Endodermal cell (in vitro differentiated cells): Measurements from ENCODE around the gene ARHGEF10L. TPM values are rescaled to one million over a fixed set of nuclear protein-coding genes. Genes with fewer than 3 reads are reported as not detected.

Source experiments
- DNase-seq: peaks from one replicate; pipeline ENCODE4 v3.0.0-alpha.2; 2017
- H3K27ac ChIP-seq: 2 replicates; pipeline ENCODE4 v1.5.1; 2013; ENCODE audit warnings: mild to moderate bottlenecking, low read depth, low read length, moderate library complexity
- H3K27me3 ChIP-seq: 2 replicates; pipeline ENCODE4 v1.6.1; 2013; ENCODE audit warnings: mild to moderate bottlenecking, low read length, moderate library complexity; ENCODE audit not compliant: insufficient read depth, control insufficient read depth, poor library complexity, severe bottlenecking
- H3K36me3 ChIP-seq: 2 replicates; pipeline ENCODE4 v1.7.0; 2013; ENCODE audit warnings: mild to moderate bottlenecking, low read length, moderate library complexity; ENCODE audit not compliant: control insufficient read depth, insufficient read depth
- H3K4me1 ChIP-seq: one replicate; pipeline ENCODE4 v1.7.0; 2013; ENCODE audit warnings: low read length; ENCODE audit not compliant: control insufficient read depth, insufficient read depth
- H3K4me3 ChIP-seq: 2 replicates; pipeline ENCODE4 v1.5.1; 2013; ENCODE audit warnings: mild to moderate bottlenecking, low read length, moderate library complexity
- H3K9ac ChIP-seq: 2 replicates; pipeline ENCODE4 v1.6.1; 2013; ENCODE audit warnings: mild to moderate bottlenecking, low read length, moderate library complexity; ENCODE audit not compliant: poor library complexity, severe bottlenecking; ENCODE audit errors: extremely low read depth
- H3K9me3 ChIP-seq: 2 replicates; pipeline ENCODE4 v1.6.1; 2013; ENCODE audit warnings: mild to moderate bottlenecking, low read length, moderate library complexity; ENCODE audit not compliant: control insufficient read depth
- H3K27ac Mint-ChIP-seq: 2 replicates; pipeline ENCODE4 v1.8.0; 2020; ENCODE audit warnings: mixed read lengths
- H3K27me3 Mint-ChIP-seq: 2 replicates; pipeline ENCODE4 v1.8.0; 2021; ENCODE audit warnings: mild to moderate bottlenecking, mixed read lengths; ENCODE audit not compliant: insufficient read depth
- H3K36me3 Mint-ChIP-seq: 2 replicates; pipeline ENCODE4 v1.8.0; 2020; ENCODE audit warnings: low read depth, mixed read lengths
- H3K4me1 Mint-ChIP-seq: 2 replicates; pipeline ENCODE4 v1.8.0; 2020; ENCODE audit warnings: mixed read lengths
- H3K4me3 Mint-ChIP-seq: 2 replicates; pipeline ENCODE4 v1.8.0; 2020; ENCODE audit warnings: mild to moderate bottlenecking, moderate library complexity, mixed read lengths
- H3K9me3 Mint-ChIP-seq: 2 replicates; pipeline ENCODE4 v1.8.0; 2020; ENCODE audit warnings: mild to moderate bottlenecking, mixed read lengths
- WGBS, 2 experiments: methylation state at CpG; one replicate each; pipeline versions ENCODE4 v1.1.5 to v1.1.7; 2013; ENCODE audit warnings: missing lambda C conversion rate in 2 of 2, mixed read lengths in 1 of 2; ENCODE audit not compliant: insufficient coverage in 1 of 2, insufficient read length in 1 of 2; 5-methylcytosine and 5-hydroxymethylcytosine counted together
- total RNA-seq, 2 donors: library from RNA; stranded (reverse); fragmentation: NEBNext Ultra II Directional in 1 of 2; extraction: Animal tissue kit (Norgen Biotek cat#: 25700) in 1 of 2; gene quantifications; 2 replicates in 1 of 2; 3 replicates in 1 of 2; pipeline ENCODE4 v1.2.1, GENCODE V29; 2021
- TF ChIP-seq, protein P1 (sequence below): fragments of 200-600 bp; sonication (generic); conservative IDR thresholded peaks from 2 replicates; pipeline ENCODE4 v1.5.0; 2021; ENCODE audit warnings: antibody characterized with exemption, mild to moderate bottlenecking

ARHGEF10L gene
- total RNA-seq, 2 donors from 2014 or later: 5.2 to 10.5 TPM

- Histone ChIP-seq H3K27me3 (no peaks in the 10 kb centered on the region), H3K4me1 (no peaks in the 10 kb centered on the region), H3K9ac (no peak overlapping the region), H3K9me3 (no peaks in the 10 kb centered on the region), H3K27ac (no peak overlapping the region), H3K36me3 (no peaks in the 10 kb centered on the region), H3K4me3 (no peak overlapping the region)
- Mint-ChIP-seq H3K4me3 (no peak overlapping the region), H3K4me1 (no peaks in the 10 kb centered on the region), H3K9me3 (no peaks in the 10 kb centered on the region), H3K27me3 (no peaks in the 10 kb centered on the region), H3K27ac (no peak overlapping the region), H3K36me3 (no peaks in the 10 kb centered on the region)
- TF ChIP-seq, protein P1, sequence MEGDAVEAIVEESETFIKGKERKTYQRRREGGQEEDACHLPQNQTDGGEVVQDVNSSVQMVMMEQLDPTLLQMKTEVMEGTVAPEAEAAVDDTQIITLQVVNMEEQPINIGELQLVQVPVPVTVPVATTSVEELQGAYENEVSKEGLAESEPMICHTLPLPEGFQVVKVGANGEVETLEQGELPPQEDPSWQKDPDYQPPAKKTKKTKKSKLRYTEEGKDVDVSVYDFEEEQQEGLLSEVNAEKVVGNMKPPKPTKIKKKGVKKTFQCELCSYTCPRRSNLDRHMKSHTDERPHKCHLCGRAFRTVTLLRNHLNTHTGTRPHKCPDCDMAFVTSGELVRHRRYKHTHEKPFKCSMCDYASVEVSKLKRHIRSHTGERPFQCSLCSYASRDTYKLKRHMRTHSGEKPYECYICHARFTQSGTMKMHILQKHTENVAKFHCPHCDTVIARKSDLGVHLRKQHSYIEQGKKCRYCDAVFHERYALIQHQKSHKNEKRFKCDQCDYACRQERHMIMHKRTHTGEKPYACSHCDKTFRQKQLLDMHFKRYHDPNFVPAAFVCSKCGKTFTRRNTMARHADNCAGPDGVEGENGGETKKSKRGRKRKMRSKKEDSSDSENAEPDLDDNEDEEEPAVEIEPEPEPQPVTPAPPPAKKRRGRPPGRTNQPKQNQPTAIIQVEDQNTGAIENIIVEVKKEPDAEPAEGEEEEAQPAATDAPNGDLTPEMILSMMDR: no peak
- WGBS, 2 experiments: 97 to 99% methylated on average over 13 to 19 of the region's 19 CpGs
- no peak for DNase-seq
These were observed 92.6 kb downstream of the ARHGEF10L start for GRCh38 chr1:17632106-17632505.

GRCh38 chr1:17632541-17633184 is 93.2 kb downstream of the ARHGEF10L start:
- Histone ChIP-seq H3K4me1 (no peaks in the 10 kb centered on the region), H3K9me3 (no peaks in the 10 kb centered on the region), H3K27me3 (no peaks in the 10 kb centered on the region), H3K36me3 (no peaks in the 10 kb centered on the region), H3K27ac (no peak overlapping the region), H3K4me3 (no peak overlapping the region), H3K9ac (no peak overlapping the region)
- DNase-seq: no peak
- Mint-ChIP-seq H3K4me3 (no peak overlapping the region), H3K27ac (no peak overlapping the region), H3K27me3 (no peaks in the 10 kb centered on the region), H3K4me1 (no peaks in the 10 kb centered on the region), H3K9me3 (no peaks in the 10 kb centered on the region), H3K36me3 (peaks cover under 1% of the 10 kb centered on the region)
- TF ChIP-seq, protein P1: peak; percentile 13
- WGBS, 2 experiments: 91 to 93% methylated on average over 6 to 12 of the region's 12 CpGs

DNA sequence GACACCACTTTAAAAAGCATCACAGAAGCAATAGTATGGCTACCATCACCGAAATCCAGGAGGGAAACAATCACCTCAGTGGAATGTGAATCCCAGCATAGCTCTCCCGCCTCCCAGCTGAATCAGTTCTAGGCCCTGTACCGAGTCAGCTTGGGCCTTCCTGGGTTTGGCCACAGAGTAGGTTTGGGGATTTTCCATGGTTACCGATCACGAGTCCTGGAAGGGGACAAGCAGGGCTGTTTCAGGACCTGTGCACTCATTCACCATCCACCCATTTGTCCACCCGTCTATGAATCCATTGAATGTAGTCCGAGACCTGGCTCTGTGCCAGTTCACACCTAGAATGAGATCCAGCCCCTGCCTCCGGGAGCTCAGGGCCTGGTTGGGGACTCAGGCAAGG is 94.2 kb downstream of the ARHGEF10L start:
- no peak for DNase-seq
- Mint-ChIP-seq H3K9me3 (no peaks in the 10 kb centered on the region), H3K27me3 (no peaks in the 10 kb centered on the region), H3K36me3 (peaks cover 4% of the 10 kb centered on the region), H3K27ac (no peak overlapping the region), H3K4me3 (no peak overlapping the region), H3K4me1 (no peaks in the 10 kb centered on the region)
- no peaks in the 10 kb centered on the region for H3K4me1 ChIP-seq
- H3K36me3 ChIP-seq: no peaks in the 10 kb centered on the region
- TF ChIP-seq, protein P1: no peak
- no peaks in the 10 kb centered on the region for H3K27me3 ChIP-seq
- no peaks in the 10 kb centered on the region for H3K9me3 ChIP-seq
- no peak overlapping the region for H3K27ac ChIP-seq
- no peak overlapping the region for H3K9ac ChIP-seq
- 87 to 91% methylated on average over 3 to 8 of the region's 8 CpGs for WGBS, 2 experiments
- H3K4me3 ChIP-seq: no peak overlapping the region
